OCI-LY1 (cell line): ENCODE data around the gene FBXW7.

ENCODE experiments used
- H2AFZ ChIP-seq: fragments of 200-600 bp; sonication (generic), shearing (Covaris generic); 2 replicates; pipeline ENCODE4 v1.6.0; 2014; ENCODE audit warnings: antibody characterized with exemption, mild to moderate bottlenecking, low read length
- H3F3A ChIP-seq: fragments of 200-600 bp; sonication (generic), shearing (Covaris generic); 2 replicates; pipeline ENCODE4 v1.6.0; 2014; ENCODE audit warnings: mild to moderate bottlenecking, antibody characterized with exemption, low read length, moderate library complexity; ENCODE audit not compliant: insufficient read depth
- H3K27ac ChIP-seq: fragments of 200-600 bp; sonication (generic); 2 replicates; pipeline ENCODE4 v1.5.1; 2014; ENCODE audit warnings: low read length, mixed run types, mild to moderate bottlenecking, low read depth; ENCODE audit not compliant: poor library complexity, severe bottlenecking
- H3K27me3 ChIP-seq: fragments of 200-600 bp; sonication (generic); 2 replicates; pipeline ENCODE4 v1.6.0; 2014; ENCODE audit warnings: antibody characterized with exemption, mild to moderate bottlenecking, low read length, moderate library complexity; ENCODE audit not compliant: insufficient read depth
- H3K36me3 ChIP-seq: fragments of 200-600 bp; sonication (generic); 2 replicates; pipeline ENCODE4 v1.6.1; 2014; ENCODE audit warnings: mild to moderate bottlenecking, antibody characterized with exemption, low read length, moderate library complexity, mixed read lengths; ENCODE audit not compliant: insufficient read depth
- H3K4me1 ChIP-seq: fragments of 200-600 bp; sonication (generic); 2 replicates; pipeline ENCODE4 v1.5.1; 2014; ENCODE audit warnings: mild to moderate bottlenecking, low read length, moderate library complexity; ENCODE audit not compliant: insufficient read depth, severe bottlenecking
- H3K4me2 ChIP-seq: fragments of 200-600 bp; sonication (generic), shearing (Covaris generic); 2 replicates; pipeline ENCODE4 v1.6.1; 2014; ENCODE audit warnings: low read length
- H3K4me3 ChIP-seq: fragments of 200-600 bp; sonication (generic); 2 replicates; pipeline ENCODE4 v1.5.1; 2014; ENCODE audit warnings: low read length, low read depth, mild to moderate bottlenecking, mixed read lengths; ENCODE audit not compliant: poor library complexity, severe bottlenecking
- H3K79me2 ChIP-seq: fragments of 200-600 bp; shearing (Covaris generic); 2 replicates; pipeline ENCODE4 v1.6.1; 2016; ENCODE audit warnings: mixed run types, low read length, mixed read lengths; ENCODE audit not compliant: insufficient read depth
- H3K9ac ChIP-seq: fragments of 200-600 bp; sonication (generic), shearing (Covaris generic); 2 replicates; pipeline ENCODE4 v1.6.1; 2014; ENCODE audit warnings: mild to moderate bottlenecking, low read length, mixed read lengths
- H3K9me2 ChIP-seq: fragments of 200-600 bp; sonication (generic), shearing (Covaris generic); 2 replicates; pipeline ENCODE4 v1.6.1; 2014; ENCODE audit warnings: low read depth, mild to moderate bottlenecking, low read length, mixed read lengths
- H3K9me3 ChIP-seq: fragments of 200-600 bp; shearing (Covaris generic); 2 replicates; pipeline ENCODE4 v1.6.1; 2014; ENCODE audit warnings: low read length, mixed read lengths
- H4K20me1 ChIP-seq: fragments of 200-600 bp; sonication (generic), shearing (Covaris generic); 2 replicates; pipeline ENCODE4 v1.6.0; 2016; ENCODE audit warnings: mild to moderate bottlenecking, low read length; ENCODE audit not compliant: insufficient read depth
- EZH2 ChIP-seq: fragments of 200-600 bp; sonication (generic), shearing (Covaris generic); IDR thresholded peaks from 2 replicates; pipeline ENCODE4 v1.8.0; 2017; ENCODE audit warnings: borderline replicate concordance, mixed run types, mild to moderate bottlenecking, antibody characterized with exemption, low read length, moderate library complexity, mixed read lengths
- TF ChIP-seq, protein P1 (sequence below): fragments of 200-600 bp; sonication (generic), shearing (Covaris generic); IDR thresholded peaks from 2 replicates; pipeline ENCODE4 v1.5.1; 2017; ENCODE audit warnings: mild to moderate bottlenecking, antibody characterized with exemption, low read length, moderate library complexity, mixed read lengths

Gene FBXW7

DNA sequence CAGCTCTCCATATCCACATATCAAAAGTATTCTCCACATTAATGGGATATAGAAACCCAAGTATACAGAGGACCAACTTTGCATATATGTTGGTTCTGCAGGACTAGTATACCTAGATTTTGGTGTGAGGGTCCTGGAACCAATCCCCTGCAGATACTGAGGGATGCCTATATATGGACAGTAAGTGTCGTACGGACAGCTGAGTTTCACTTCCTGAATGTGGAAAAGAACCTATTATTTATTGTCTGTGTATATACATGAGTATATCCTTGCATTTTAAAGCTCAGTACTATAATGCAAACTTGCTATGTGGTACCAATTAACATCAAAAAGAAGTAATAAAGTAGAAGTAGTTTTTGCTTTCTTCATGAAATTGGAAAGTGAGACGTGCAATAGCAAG is 101.9 kb downstream of the FBXW7 start:
- H3K79me2 ChIP-seq, result peaks cover 32% of the 10 kb centered on the region
- H3K4me1 ChIP-seq, result peaks cover 27% of the 10 kb centered on the region
- H3K27ac ChIP-seq, result peak overlapping the region; percentile 22
- no peak overlapping the region for H2AFZ ChIP-seq
- no peaks in the 10 kb centered on the region for H3F3A ChIP-seq
- H3K9me2 ChIP-seq, result no peaks in the 10 kb centered on the region
- TF ChIP-seq, protein P1, sequence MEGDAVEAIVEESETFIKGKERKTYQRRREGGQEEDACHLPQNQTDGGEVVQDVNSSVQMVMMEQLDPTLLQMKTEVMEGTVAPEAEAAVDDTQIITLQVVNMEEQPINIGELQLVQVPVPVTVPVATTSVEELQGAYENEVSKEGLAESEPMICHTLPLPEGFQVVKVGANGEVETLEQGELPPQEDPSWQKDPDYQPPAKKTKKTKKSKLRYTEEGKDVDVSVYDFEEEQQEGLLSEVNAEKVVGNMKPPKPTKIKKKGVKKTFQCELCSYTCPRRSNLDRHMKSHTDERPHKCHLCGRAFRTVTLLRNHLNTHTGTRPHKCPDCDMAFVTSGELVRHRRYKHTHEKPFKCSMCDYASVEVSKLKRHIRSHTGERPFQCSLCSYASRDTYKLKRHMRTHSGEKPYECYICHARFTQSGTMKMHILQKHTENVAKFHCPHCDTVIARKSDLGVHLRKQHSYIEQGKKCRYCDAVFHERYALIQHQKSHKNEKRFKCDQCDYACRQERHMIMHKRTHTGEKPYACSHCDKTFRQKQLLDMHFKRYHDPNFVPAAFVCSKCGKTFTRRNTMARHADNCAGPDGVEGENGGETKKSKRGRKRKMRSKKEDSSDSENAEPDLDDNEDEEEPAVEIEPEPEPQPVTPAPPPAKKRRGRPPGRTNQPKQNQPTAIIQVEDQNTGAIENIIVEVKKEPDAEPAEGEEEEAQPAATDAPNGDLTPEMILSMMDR, result no peak
- no peak for TF ChIP-seq EZH2
- no peaks in the 10 kb centered on the region for H3K9me3 ChIP-seq
- no peaks in the 10 kb centered on the region for H3K27me3 ChIP-seq
- H3K9ac ChIP-seq, result no peak overlapping the region
- no peaks in the 10 kb centered on the region for H4K20me1 ChIP-seq
- H3K4me2 ChIP-seq, result peak overlapping the region; percentile 36; the same call in 1 of the 2 replicates
- H3K4me3 ChIP-seq, result no peak overlapping the region
- H3K36me3 ChIP-seq, result peaks cover 18% of the 10 kb centered on the region; the same call in 1 of the 2 replicates

DNA sequence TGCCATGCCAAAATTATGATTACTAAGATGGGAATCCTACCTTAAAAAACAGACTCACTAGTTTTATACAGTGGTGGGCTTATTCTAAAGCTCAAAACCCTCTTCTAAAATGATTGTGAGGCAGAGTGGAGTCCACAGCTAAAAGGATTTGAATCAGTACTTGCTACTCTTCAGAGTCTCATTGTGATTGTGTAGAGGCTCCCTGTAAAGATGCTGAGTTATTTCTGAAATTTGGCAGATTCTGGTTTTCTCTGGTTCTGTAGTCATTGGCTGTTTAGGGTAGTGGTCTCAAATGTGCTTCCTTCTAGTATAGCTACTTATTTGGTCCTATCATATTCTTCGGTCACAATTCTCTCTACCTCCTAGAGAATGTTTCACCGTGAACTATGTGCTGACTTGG is 104.1 kb downstream of the FBXW7 start:
- no peak overlapping the region for H3K27ac ChIP-seq

DNA sequence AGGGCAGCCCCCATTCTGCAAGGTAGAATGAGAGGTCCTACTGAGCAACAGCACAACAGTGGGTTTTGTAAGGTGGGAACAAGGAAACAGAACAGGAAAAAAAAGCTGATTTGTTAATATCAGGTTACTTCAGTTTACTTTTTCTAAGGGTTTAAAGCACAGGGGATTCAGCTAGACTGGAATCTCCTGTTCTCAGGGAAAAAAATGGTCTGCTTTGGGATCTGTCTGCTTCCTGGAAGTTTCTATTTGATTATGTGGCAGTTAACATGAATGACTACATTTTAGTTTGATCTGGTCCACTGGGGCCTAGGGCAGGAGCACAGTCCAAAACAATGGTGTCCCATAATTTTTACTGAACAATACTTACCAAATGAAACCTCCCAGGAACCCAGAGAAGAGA is 104.6 kb downstream of the FBXW7 start:
- Histone ChIP-seq H3K4me2 (no peak overlapping the region), H3K9me3 (no peaks in the 10 kb centered on the region), H3F3A (no peaks in the 10 kb centered on the region), H2AFZ (no peak overlapping the region), H3K27me3 (no peaks in the 10 kb centered on the region), H4K20me1 (no peaks in the 10 kb centered on the region), H3K36me3 (peaks cover 20% of the 10 kb centered on the region; the same call in 1 of the 2 replicates), H3K9me2 (no peaks in the 10 kb centered on the region), H3K4me3 (no peak overlapping the region), H3K27ac (no peak overlapping the region), H3K9ac (no peak overlapping the region), H3K79me2 (peaks cover 32% of the 10 kb centered on the region), H3K4me1 (peaks cover 26% of the 10 kb centered on the region)
- TF ChIP-seq, protein P1, result no peak
- no peak for TF ChIP-seq EZH2

More for the DNA sequence above, 104.1 kb downstream of the FBXW7 start:
- H2AFZ ChIP-seq, result no peak overlapping the region
- H4K20me1 ChIP-seq, result no peaks in the 10 kb centered on the region
- no peaks in the 10 kb centered on the region for H3K9me2 ChIP-seq
- H3K9me3 ChIP-seq, result no peaks in the 10 kb centered on the region
- H3K4me2 ChIP-seq, result no peak overlapping the region
- H3K4me3 ChIP-seq, result no peak overlapping the region
- peaks cover 32% of the 10 kb centered on the region for H3K79me2 ChIP-seq
- no peaks in the 10 kb centered on the region for H3K27me3 ChIP-seq
- peaks cover 27% of the 10 kb centered on the region for H3K4me1 ChIP-seq
- H3K36me3 ChIP-seq, result peaks cover 20% of the 10 kb centered on the region; the same call in 1 of the 2 replicates
- H3K9ac ChIP-seq, result no peak overlapping the region
- no peaks in the 10 kb centered on the region for H3F3A ChIP-seq
- TF ChIP-seq, protein P1, result no peak
- no peak for TF ChIP-seq EZH2
